Ectodermal cell (in vitro differentiated cells): ENCODE results near the gene SYNRG.

ENCODE experiments used
- H3K27ac ChIP-seq: 2 replicates; pipeline ENCODE4 v1.7.0; 2013; ENCODE audit warnings: mild to moderate bottlenecking, low read depth, low read length; ENCODE audit not compliant: insufficient read depth, poor library complexity, severe bottlenecking
- H3K27me3 ChIP-seq: 2 replicates; pipeline ENCODE4 v1.7.0; 2013; ENCODE audit warnings: mild to moderate bottlenecking, low read length; ENCODE audit not compliant: insufficient read depth, control insufficient read depth, poor library complexity, severe bottlenecking
- H3K36me3 ChIP-seq: one replicate; pipeline ENCODE4 v1.7.0; 2013; ENCODE audit warnings: low read length; ENCODE audit not compliant: control insufficient read depth, insufficient read depth
- H3K4me1 ChIP-seq: one replicate; pipeline ENCODE4 v1.7.0; 2013; ENCODE audit warnings: low read length; ENCODE audit not compliant: control insufficient read depth, insufficient read depth
- H3K4me3 ChIP-seq: 2 replicates; pipeline ENCODE4 v1.7.0; 2013; ENCODE audit warnings: low read depth, low read length, control low read depth; ENCODE audit not compliant: insufficient read depth
- H3K9me3 ChIP-seq: 2 replicates; pipeline ENCODE4 v1.7.0; 2013; ENCODE audit warnings: mild to moderate bottlenecking, low read length, moderate library complexity; ENCODE audit not compliant: control insufficient read depth
- WGBS, 2 experiments: methylation state at CpG; one replicate each; pipeline ENCODE4 v1.1.7; 2013; ENCODE audit warnings: missing lambda C conversion rate in 2 of 2; 5-methylcytosine and 5-hydroxymethylcytosine counted together

The SYNRG gene

GRCh38 chr17:37567137-37567536 is 42.1 kb downstream of the SYNRG start:
- Histone ChIP-seq H3K36me3 (peaks cover 47% of the 10 kb centered on the region), H3K9me3 (no peaks in the 10 kb centered on the region), H3K27me3 (no peaks in the 10 kb centered on the region), H3K27ac (no peak overlapping the region), H3K4me1 (no peaks in the 10 kb centered on the region), H3K4me3 (no peak overlapping the region)
- 98 to 99% methylated on average over 2 of the region's 2 CpGs for WGBS, 2 experiments

GRCh38 chr17:37564252-37564651 is 45.0 kb downstream of the SYNRG start:
- Histone ChIP-seq H3K36me3 (peaks cover 36% of the 10 kb centered on the region), H3K27me3 (no peaks in the 10 kb centered on the region), H3K9me3 (no peaks in the 10 kb centered on the region), H3K27ac (no peak overlapping the region), H3K4me1 (no peaks in the 10 kb centered on the region), H3K4me3 (no peak overlapping the region)
- WGBS, 2 experiments, result 93 to 94% methylated on average over 3 of the region's 3 CpGs

- H3K27me3 ChIP-seq, result no peaks in the 10 kb centered on the region
- H3K4me1 ChIP-seq, result no peaks in the 10 kb centered on the region
- no peaks in the 10 kb centered on the region for H3K9me3 ChIP-seq
- H3K36me3 ChIP-seq, result peaks cover 26% of the 10 kb centered on the region
- H3K27ac ChIP-seq, result no peak overlapping the region
- 90 to 92% methylated on average over 4 to 5 of the region's 5 CpGs for WGBS, 2 experiments
- H3K4me3 ChIP-seq, result no peak overlapping the region
Observed at GRCh38 chr17:37562016-37562745, 47.0 kb downstream of the SYNRG start.

GRCh38 chr17:37558299-37558698 is 50.9 kb downstream of the SYNRG start:
- H3K36me3 ChIP-seq, result peaks cover 16% of the 10 kb centered on the region
- WGBS, 2 experiments, result 98 to 100% methylated on average over 1 to 2 of the region's 2 CpGs

GRCh38 chr17:37557482-37557881 is 51.7 kb downstream of the SYNRG start:
- H3K36me3 ChIP-seq, result peaks cover 18% of the 10 kb centered on the region

More at GRCh38 chr17:37558299-37558698, 50.9 kb downstream of the SYNRG start:
- H3K9me3 ChIP-seq, result no peaks in the 10 kb centered on the region
- H3K4me3 ChIP-seq, result no peak overlapping the region
- H3K27me3 ChIP-seq, result no peaks in the 10 kb centered on the region
- no peak overlapping the region for H3K27ac ChIP-seq
- H3K4me1 ChIP-seq, result no peaks in the 10 kb centered on the region

GRCh38 chr17:37555386-37555785 is 53.8 kb downstream of the SYNRG start:
- H3K36me3 ChIP-seq, result peaks cover 18% of the 10 kb centered on the region
- 92 to 95% methylated on average over 2 to 3 of the region's 3 CpGs for WGBS, 2 experiments
- no peaks in the 10 kb centered on the region for H3K9me3 ChIP-seq
- H3K4me1 ChIP-seq, result no peaks in the 10 kb centered on the region
- no peaks in the 10 kb centered on the region for H3K27me3 ChIP-seq
- no peak overlapping the region for H3K4me3 ChIP-seq
- no peak overlapping the region for H3K27ac ChIP-seq

More at GRCh38 chr17:37557482-37557881, 51.7 kb downstream of the SYNRG start:
- 91 to 96% methylated on average over 2 of the region's 2 CpGs for WGBS, 2 experiments
- Histone ChIP-seq H3K4me3 (no peak overlapping the region), H3K4me1 (no peaks in the 10 kb centered on the region), H3K27me3 (no peaks in the 10 kb centered on the region), H3K9me3 (no peaks in the 10 kb centered on the region), H3K27ac (no peak overlapping the region)

- peaks cover 6% of the 10 kb centered on the region for H3K36me3 ChIP-seq
- no peak overlapping the region for H3K4me3 ChIP-seq
- no peak overlapping the region for H3K27ac ChIP-seq
- H3K4me1 ChIP-seq, result no peaks in the 10 kb centered on the region
- H3K9me3 ChIP-seq, result no peaks in the 10 kb centered on the region
- H3K27me3 ChIP-seq, result no peaks in the 10 kb centered on the region
- 95 to 97% methylated on average over 6 of the region's 6 CpGs for WGBS, 2 experiments
Observed at GRCh38 chr17:37553401-37553966, 55.7 kb downstream of the SYNRG start.

- Histone ChIP-seq H3K9me3 (no peaks in the 10 kb centered on the region), H3K27me3 (no peaks in the 10 kb centered on the region), H3K4me3 (no peak overlapping the region), H3K27ac (no peak overlapping the region), H3K4me1 (peaks cover 6% of the 10 kb centered on the region), H3K36me3 (peaks cover 4% of the 10 kb centered on the region)
- 94 to 97% methylated on average over 2 to 3 of the region's 3 CpGs for WGBS, 2 experiments
Observed at GRCh38 chr17:37551788-37552187, 57.4 kb downstream of the SYNRG start.

GRCh38 chr17:37547986-37548385 is 61.2 kb downstream of the SYNRG start:
- H3K4me3 ChIP-seq, result no peak overlapping the region
- no peaks in the 10 kb centered on the region for H3K27me3 ChIP-seq
- H3K9me3 ChIP-seq, result no peaks in the 10 kb centered on the region
- peaks cover 6% of the 10 kb centered on the region for H3K4me1 ChIP-seq
- 88 to 92% methylated on average over 1 of the region's 1 CpG for WGBS, 2 experiments
- H3K36me3 ChIP-seq, result no peaks in the 10 kb centered on the region
- no peak overlapping the region for H3K27ac ChIP-seq

- WGBS, 2 experiments, result 94 to 96% methylated on average over 3 of the region's 3 CpGs
- H3K4me1 ChIP-seq, result peaks cover 18% of the 10 kb centered on the region
Observed at GRCh38 chr17:37546302-37546701, 62.9 kb downstream of the SYNRG start.

More at GRCh38 chr17:37546302-37546701, 62.9 kb downstream of the SYNRG start:
- Histone ChIP-seq H3K9me3 (no peaks in the 10 kb centered on the region), H3K4me3 (no peak overlapping the region), H3K27ac (no peak overlapping the region), H3K27me3 (no peaks in the 10 kb centered on the region), H3K36me3 (no peaks in the 10 kb centered on the region)
